H9 (cell line): Measurements from ENCODE around the gene IP6K3. TPM values are rescaled to one million over a fixed set of nuclear protein-coding genes. Genes with fewer than 3 reads are reported as not detected.

Experiments
- DNase-seq: peaks from one replicate; pipeline ENCODE4 v3.0.0-alpha.2; 2017
- H2AFZ ChIP-seq: one replicate; pipeline ENCODE4 v1.6.1; 2013; ENCODE audit warnings: mild to moderate bottlenecking, low read length, control low read depth, moderate library complexity
- H2AK5ac ChIP-seq: 2 replicates; pipeline ENCODE4 v1.6.1; 2013; ENCODE audit warnings: low read length, control low read depth, mixed read lengths; ENCODE audit not compliant: insufficient read length
- H2BK120ac ChIP-seq: one replicate; pipeline ENCODE4 v1.6.1; 2013; ENCODE audit warnings: low read depth, mild to moderate bottlenecking, low read length, control low read depth, inconsistent platforms; ENCODE audit not compliant: poor library complexity, severe bottlenecking
- H2BK12ac ChIP-seq: 2 replicates; pipeline ENCODE4 v1.6.1; 2013; ENCODE audit warnings: low read length, control low read depth, mixed read lengths, low read depth; ENCODE audit not compliant: insufficient read length
- H2BK15ac ChIP-seq: 2 replicates; pipeline ENCODE4 v1.6.1; 2013; ENCODE audit warnings: low read depth, low read length, control low read depth
- H2BK20ac ChIP-seq: one replicate; pipeline ENCODE4 v1.6.1; 2013; ENCODE audit warnings: low read depth, mild to moderate bottlenecking, low read length, control low read depth, inconsistent platforms; ENCODE audit not compliant: poor library complexity, severe bottlenecking
- H2BK5ac ChIP-seq: 2 replicates; pipeline ENCODE4 v1.6.1; 2013; ENCODE audit warnings: low read length, control low read depth, mixed read lengths; ENCODE audit not compliant: insufficient read length
- H3K14ac ChIP-seq: 2 replicates; pipeline ENCODE4 v1.6.1; 2013; ENCODE audit warnings: low read length, control low read depth; ENCODE audit not compliant: insufficient read depth
- H3K18ac ChIP-seq: 2 replicates; pipeline ENCODE4 v1.6.1; 2013; ENCODE audit warnings: low read depth, mild to moderate bottlenecking, mixed read lengths, low read length, control low read depth; ENCODE audit not compliant: insufficient read length
- H3K23ac ChIP-seq: 2 replicates; pipeline ENCODE4 v1.6.1; 2013; ENCODE audit warnings: low read length, control low read depth, mixed read lengths, low read depth; ENCODE audit not compliant: insufficient read length
- H3K23me2 ChIP-seq: 2 replicates; pipeline ENCODE4 v1.6.1; 2013; ENCODE audit warnings: low read depth, mild to moderate bottlenecking, mixed read lengths, low read length, control low read depth; ENCODE audit not compliant: insufficient read length, poor library complexity, severe bottlenecking
- H3K27ac ChIP-seq: 2 replicates; pipeline ENCODE4 v1.5.1; 2013; ENCODE audit warnings: low read length, control low read depth, mixed read lengths, low read depth; ENCODE audit not compliant: insufficient read length
- H3K27me3 ChIP-seq: 2 replicates; pipeline ENCODE4 v1.6.1; 2013; ENCODE audit warnings: low read length, control low read depth, inconsistent platforms; ENCODE audit not compliant: insufficient read depth
- H3K4ac ChIP-seq: 2 replicates; pipeline ENCODE4 v1.6.1; 2013; ENCODE audit warnings: low read depth, mild to moderate bottlenecking, control low read depth, inconsistent platforms, low read length, moderate library complexity
- H3K4me1 ChIP-seq: 2 replicates; pipeline ENCODE4 v1.6.1; 2013; ENCODE audit warnings: low read length, control low read depth, inconsistent platforms; ENCODE audit not compliant: insufficient read depth
- H3K4me2 ChIP-seq: 2 replicates; pipeline ENCODE4 v1.6.1; 2013; ENCODE audit warnings: low read length, control low read depth, mixed read lengths; ENCODE audit not compliant: insufficient read length, insufficient read depth
- H3K56ac ChIP-seq: 2 replicates; pipeline ENCODE4 v1.6.1; 2013; ENCODE audit warnings: low read depth, mild to moderate bottlenecking, mixed read lengths, low read length, control low read depth; ENCODE audit not compliant: insufficient read length
- H3K79me1 ChIP-seq: 2 replicates; pipeline ENCODE4 v1.6.1; 2013; ENCODE audit warnings: low read depth, mild to moderate bottlenecking, moderate library complexity, low read length, control low read depth, inconsistent platforms; ENCODE audit not compliant: insufficient read depth, poor library complexity, severe bottlenecking
- H3K79me2 ChIP-seq: 2 replicates; pipeline ENCODE4 v1.6.1; 2013; ENCODE audit warnings: low read length, control low read depth, inconsistent platforms; ENCODE audit not compliant: insufficient read depth
- H3K9ac ChIP-seq: 2 replicates; pipeline ENCODE4 v1.6.1; 2013; ENCODE audit warnings: low read length, control low read depth, mixed read lengths; ENCODE audit not compliant: insufficient read length; ENCODE audit errors: extremely low read depth
- H3K9me3 ChIP-seq: one replicate; pipeline ENCODE4 v1.6.1; 2013; ENCODE audit warnings: low read depth, low read length, inconsistent platforms; ENCODE audit not compliant: control insufficient read depth
- H3T11ph ChIP-seq: one replicate; pipeline ENCODE4 v1.6.1; 2013; ENCODE audit warnings: mild to moderate bottlenecking, low read length, control low read depth, inconsistent platforms
- H4K20me1 ChIP-seq: one replicate; pipeline ENCODE4 v1.6.1; 2013; ENCODE audit not compliant: control insufficient read depth, insufficient read length, insufficient read depth
- H4K5ac ChIP-seq: 2 replicates; pipeline ENCODE4 v1.6.1; 2013; ENCODE audit warnings: low read depth, mild to moderate bottlenecking, mixed read lengths, low read length, control low read depth; ENCODE audit not compliant: insufficient read length
- H4K8ac ChIP-seq: replicated peaks from 2 replicates; pipeline ENCODE4 v1.6.1; 2013; ENCODE audit warnings: low read length, control low read depth, mixed read lengths, low read depth; ENCODE audit not compliant: insufficient read length
- H4K91ac ChIP-seq: 2 replicates; pipeline ENCODE4 v1.6.1; 2013; ENCODE audit warnings: low read depth, mild to moderate bottlenecking, moderate library complexity, mixed read lengths, low read length, control low read depth; ENCODE audit not compliant: insufficient read length
- H3K27ac Mint-ChIP-seq, 3 experiments: 2 replicates in 2 of 3; 3 replicates in 1 of 3; pipeline ENCODE4 v1.8.0; 2020 to 2021; ENCODE audit warnings: mixed read lengths in 3 of 3, mild to moderate bottlenecking in 1 of 3, moderate library complexity in 1 of 3
- H3K27me3 Mint-ChIP-seq: 2 replicates; pipeline ENCODE4 v1.8.0; 2021; ENCODE audit warnings: low read depth, mild to moderate bottlenecking, moderate library complexity, mixed read lengths
- H3K36me3 Mint-ChIP-seq, 3 experiments: 2 replicates in 2 of 3; 3 replicates in 1 of 3; pipeline ENCODE4 v1.8.0; 2020 to 2021; ENCODE audit warnings: low read depth in 3 of 3, mixed read lengths in 3 of 3; ENCODE audit not compliant: insufficient read depth in 1 of 3
- H3K4me1 Mint-ChIP-seq, 2 experiments: 2 replicates each; pipeline ENCODE4 v1.8.0; 2020; ENCODE audit warnings: mixed read lengths in 2 of 2
- H3K4me3 Mint-ChIP-seq, 2 experiments: 2 replicates in 1 of 2; 3 replicates in 1 of 2; pipeline ENCODE4 v1.8.0; 2020 to 2021; ENCODE audit warnings: mild to moderate bottlenecking in 2 of 2, mixed read lengths in 2 of 2, moderate library complexity in 1 of 2
- H3K9me3 Mint-ChIP-seq, 2 experiments: 2 replicates in 1 of 2; 3 replicates in 1 of 2; pipeline ENCODE4 v1.8.0; 2020; ENCODE audit warnings: mild to moderate bottlenecking in 2 of 2, mixed read lengths in 2 of 2, moderate library complexity in 1 of 2
- CTCF ChIP-seq: fragments of 200-600 bp; sonication (generic); conservative IDR thresholded peaks from 3 replicates; pipeline ENCODE4 v1.8.0; 2021; ENCODE audit warnings: antibody characterized with exemption, mild to moderate bottlenecking
- WGBS: extraction: QIAGEN DNeasy Blood & Tissue Kit; methylation state at CpG from one replicate; pipeline ENCODE4 v1.1.7; 2013; ENCODE audit warnings: missing lambda C conversion rate, low lambda C conversion rate, mixed read lengths; ENCODE audit not compliant: insufficient read length; ENCODE audit errors: extremely low coverage; 5-methylcytosine and 5-hydroxymethylcytosine counted together
- total RNA-seq: library from RNA; stranded (reverse); gene quantifications from 2 replicates; pipeline ENCODE4 v1.2.1, GENCODE V29; 2021

Gene IP6K3
- total RNA-seq, 1 experiment from 2014 or later: 0.46 TPM

DNA sequence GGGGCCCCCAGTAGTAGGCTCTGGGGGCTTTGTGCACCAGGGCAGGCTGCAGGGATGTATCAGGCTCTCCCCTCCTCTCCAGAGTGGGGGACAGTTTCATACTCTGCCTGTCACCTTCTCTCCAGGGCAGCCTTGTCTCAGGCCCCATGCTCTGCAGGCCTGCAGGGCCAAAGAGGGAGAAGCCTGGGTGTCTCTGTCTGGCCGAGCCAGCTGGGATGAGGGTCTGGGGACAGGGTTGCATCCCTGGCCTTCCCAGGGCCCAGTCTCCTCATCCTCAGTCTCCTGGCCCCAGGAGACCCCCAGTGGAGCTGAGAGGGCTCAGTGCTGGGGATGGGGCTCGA lies 14.8 kb upstream of the IP6K3 start:
- H3K4me1 Mint-ChIP-seq: peaks cover 18 to 24% of the 10 kb centered on the region in 2 experiments
- Histone ChIP-seq H3K14ac (no peak overlapping the region), H3K23ac (no peak overlapping the region), H3K79me1 (no peaks in the 10 kb centered on the region), H2AFZ (no peak overlapping the region), H3K23me2 (no peaks in the 10 kb centered on the region), H4K5ac (no peak overlapping the region), H2BK12ac (no peak overlapping the region), H2BK20ac (no peak overlapping the region), H2BK120ac (no peak overlapping the region), H3K9ac (no peak overlapping the region), H4K20me1 (no peaks in the 10 kb centered on the region), H3T11ph (no peak overlapping the region), H3K4ac (no peak overlapping the region), H3K9me3 (no peaks in the 10 kb centered on the region), H3K18ac (peak overlapping the region; percentile 30), H3K79me2 (no peaks in the 10 kb centered on the region), H3K27ac (no peak overlapping the region), H4K8ac (no peak overlapping the region), H3K56ac (no peak overlapping the region), H3K27me3 (no peaks in the 10 kb centered on the region), H4K91ac (no peak overlapping the region), H2BK5ac (no peak overlapping the region), H2BK15ac (no peak overlapping the region), H3K4me1 (peaks cover 2% of the 10 kb centered on the region; the same call in 1 of the 2 replicates), H3K4me2 (no peak overlapping the region), H2AK5ac (no peak overlapping the region)
- H3K9me3 Mint-ChIP-seq: no peaks in the 10 kb centered on the region; a peak in 1 of 5 replicates
- peaks cover 6% of the 10 kb centered on the region for H3K27me3 Mint-ChIP-seq
- no CpG with 5 or more reads among the region's 2 CpGs for WGBS
- no peak for TF ChIP-seq CTCF
- no peak overlapping the region for H3K4me3 Mint-ChIP-seq
- H3K27ac Mint-ChIP-seq: no peak overlapping the region
- no peak for DNase-seq
- H3K36me3 Mint-ChIP-seq: no peaks in the 10 kb centered on the region
